Activated CD4-positive, alpha-beta T cell treated with anti-CD3 and anti-CD28 coated beads, Interleukin-2, amount 50 U/mL, for 16 hours (primary cell): ENCODE data around the gene DNAJC25.
"Not testable (repeated sequence)": the region's sequence is repeated elsewhere in the genome, so short reads cannot be mapped to it uniquely, and the experiment has no call there.

Source experiments
- DNase-seq: peaks from one replicate; pipeline ENCODE4 v3.0.0-alpha.2; 2020

Gene DNAJC25

DNA sequence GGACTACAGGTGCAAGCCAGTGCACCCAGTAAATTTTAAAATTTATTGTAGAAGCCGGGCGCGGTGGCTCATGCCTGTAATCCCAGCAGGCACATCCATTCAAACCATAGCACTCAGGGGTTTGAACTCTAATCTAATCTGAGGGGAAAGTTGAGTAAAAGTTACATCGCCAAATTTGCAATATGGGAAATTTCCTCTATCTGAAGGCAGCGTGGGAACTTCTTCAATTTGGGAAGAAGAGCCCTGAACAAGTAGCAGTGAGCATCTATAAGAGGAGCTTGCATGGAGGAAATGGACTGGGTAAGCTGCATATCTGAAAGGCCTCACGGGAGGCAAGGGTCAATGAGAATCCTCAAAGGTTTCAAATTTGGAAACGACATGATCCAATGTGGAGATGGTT is 2.7 kb upstream of the DNAJC25 start:
- no peak for DNase-seq

DNA sequence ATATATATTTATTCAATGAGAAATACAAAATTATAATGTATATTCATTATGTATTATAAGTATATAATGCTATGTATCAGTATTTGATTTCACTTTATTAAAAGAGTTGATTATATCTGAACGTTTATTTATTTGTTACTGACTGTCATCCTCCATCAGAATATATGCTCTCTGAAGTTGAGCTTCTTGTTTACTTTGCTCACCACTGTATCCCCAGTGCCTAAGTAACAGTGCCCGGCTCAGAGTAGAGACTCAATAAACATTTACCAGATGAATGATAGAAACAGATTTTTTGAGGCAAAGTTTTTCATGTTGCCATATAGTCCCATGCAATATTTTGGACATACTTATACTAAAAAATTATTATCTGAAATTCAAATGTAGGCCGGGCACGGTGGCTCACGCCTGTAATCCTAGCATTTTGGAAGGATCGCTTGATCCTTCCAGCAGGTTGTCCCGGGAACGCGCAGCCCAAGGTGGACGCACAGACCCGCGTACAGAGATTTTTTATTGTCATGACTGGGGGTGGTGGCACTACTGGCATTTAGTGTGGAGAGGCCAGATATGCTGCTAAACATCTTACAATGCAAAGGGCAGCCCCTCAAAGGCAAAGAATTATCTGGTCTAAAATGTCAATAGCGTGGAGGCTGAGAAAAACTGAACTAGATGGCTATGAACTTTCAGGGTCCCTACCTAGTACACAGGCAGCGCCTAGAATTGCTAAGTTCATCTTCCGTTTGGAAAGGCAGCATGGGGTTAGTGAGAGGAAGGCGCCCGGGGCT is 761 bp upstream of the DNAJC25 start:
- DNase-seq = no peak

DNA sequence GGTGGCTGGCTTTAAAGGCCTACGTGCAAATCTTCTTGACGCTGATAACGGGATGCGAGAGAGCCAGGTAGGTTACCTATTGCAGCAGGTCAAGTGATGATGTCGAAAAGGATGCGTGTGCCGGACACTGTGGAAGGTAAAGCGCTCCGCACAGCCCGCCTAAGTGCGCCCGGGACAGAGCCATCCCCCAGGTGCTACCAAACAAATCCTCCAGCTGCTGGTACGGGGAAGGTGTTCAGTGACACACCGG is 245 bp upstream of the DNAJC25 start:
- DNase-seq = no peak

DNA sequence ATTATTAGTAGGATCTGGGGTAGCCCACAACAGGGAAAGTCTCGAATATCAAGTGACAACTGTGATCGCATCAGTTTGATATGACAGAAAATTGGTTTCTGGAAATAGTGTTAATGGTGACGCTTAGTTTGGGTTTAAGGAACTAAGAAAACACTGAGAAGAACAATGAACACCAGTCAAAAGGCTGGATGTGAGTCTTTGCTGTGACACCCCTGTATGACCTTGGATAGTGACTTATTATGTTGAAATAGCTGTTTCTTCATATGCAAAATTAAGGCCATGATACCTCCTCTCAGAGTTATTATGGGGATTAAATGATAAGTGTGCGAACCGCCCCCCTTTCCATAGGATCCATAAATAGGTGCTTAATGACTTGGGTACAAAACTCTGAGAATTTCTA is 926 bp downstream of the DNAJC25 start:
- no peak for DNase-seq

DNA sequence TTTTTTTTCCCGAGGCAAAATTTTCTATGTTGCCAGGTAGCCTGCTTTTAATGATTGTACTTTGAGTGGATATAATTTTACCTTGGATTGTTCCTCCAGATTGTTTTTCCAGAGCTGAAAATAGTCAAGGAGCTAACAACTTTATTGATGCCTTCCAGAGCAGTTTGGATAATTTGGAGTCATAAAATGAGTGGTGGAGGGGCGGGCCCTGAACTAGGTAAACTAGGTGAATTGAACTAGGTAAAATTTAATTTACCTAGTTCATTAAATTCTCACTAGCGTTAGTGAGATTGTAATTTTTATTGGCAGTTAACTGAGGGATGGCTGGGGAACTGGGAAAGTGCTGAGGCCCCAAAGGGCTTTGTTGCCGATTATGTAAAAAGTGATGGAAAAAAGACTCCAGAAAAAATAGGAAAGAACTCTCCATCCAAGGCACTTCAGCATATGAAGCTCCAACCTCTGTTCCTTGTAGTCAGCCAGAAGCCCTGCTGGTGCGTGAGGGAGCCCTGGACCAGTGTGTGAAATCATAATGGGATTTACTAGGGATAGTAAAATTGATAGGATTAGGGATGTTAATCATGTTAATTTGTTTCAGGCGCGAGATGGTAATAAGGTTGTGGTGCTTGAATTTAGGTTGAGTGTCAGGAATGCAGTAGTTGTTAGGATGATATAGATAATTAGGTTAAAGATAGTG is 1.7 kb downstream of the DNAJC25 start:
- no peak for DNase-seq

DNA sequence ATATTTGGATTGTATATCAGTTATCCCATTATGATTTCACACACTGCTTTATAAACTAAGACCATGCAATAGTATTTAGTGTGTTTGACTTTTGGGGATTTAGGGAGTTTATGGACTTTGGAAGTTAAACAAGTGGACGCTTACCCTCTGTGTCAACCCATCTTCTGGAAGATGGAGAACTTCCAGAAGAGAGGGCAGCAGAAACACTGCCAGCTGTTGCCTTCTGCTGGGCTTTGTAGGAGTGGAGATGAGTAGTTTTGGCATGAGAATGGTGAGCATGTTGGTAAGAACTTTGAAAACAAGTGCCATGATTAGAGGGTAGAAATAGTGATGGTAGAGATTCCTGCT is 2.2 kb downstream of the DNAJC25 start:
- no peak for DNase-seq

DNA sequence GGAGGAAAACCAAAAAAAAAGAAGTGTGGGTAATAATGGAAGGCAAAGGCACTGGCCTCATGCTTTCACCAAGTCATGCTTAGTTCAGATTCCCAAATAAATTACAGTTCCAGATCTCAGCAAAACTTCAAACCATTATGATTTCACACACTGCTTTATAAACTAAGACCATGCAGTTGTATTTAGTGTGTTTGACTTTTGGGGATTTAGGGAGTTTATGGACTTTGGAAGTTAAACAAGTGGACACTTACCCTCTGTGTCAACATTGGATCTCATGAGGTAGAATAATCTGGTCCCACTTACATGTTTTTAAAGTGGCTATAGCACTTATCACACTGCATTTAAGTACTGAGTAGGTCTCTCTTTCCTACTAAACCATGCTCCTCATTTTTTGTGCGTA is 3.7 kb downstream of the DNAJC25 start:
- DNase-seq = no peak

DNA sequence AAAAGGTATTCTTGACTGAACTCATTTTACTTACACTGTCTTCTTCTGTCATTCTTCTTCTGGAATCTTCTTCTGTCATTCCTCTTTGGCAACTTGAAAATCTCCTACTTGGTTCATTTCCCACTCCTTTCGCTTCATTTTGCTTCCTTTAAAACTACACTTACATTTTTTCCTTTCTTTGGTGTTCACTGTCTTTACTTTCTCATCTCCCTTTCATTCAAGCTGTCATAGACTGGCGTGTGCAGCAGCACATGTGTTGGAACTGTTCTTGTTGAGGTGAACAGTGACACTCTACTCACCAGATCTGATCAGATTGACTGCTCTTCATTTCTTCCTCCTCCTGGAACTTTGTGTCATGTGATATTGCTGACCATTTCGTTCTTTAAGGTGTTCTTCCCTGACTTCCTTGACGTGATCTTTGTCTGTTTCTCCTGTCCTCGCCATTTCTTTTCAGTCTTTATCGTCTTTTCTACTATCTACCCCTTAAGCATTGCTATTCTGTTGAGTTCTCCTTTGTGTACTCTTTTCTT is 6.4 kb downstream of the DNAJC25 start:
- no peak for DNase-seq

DNA sequence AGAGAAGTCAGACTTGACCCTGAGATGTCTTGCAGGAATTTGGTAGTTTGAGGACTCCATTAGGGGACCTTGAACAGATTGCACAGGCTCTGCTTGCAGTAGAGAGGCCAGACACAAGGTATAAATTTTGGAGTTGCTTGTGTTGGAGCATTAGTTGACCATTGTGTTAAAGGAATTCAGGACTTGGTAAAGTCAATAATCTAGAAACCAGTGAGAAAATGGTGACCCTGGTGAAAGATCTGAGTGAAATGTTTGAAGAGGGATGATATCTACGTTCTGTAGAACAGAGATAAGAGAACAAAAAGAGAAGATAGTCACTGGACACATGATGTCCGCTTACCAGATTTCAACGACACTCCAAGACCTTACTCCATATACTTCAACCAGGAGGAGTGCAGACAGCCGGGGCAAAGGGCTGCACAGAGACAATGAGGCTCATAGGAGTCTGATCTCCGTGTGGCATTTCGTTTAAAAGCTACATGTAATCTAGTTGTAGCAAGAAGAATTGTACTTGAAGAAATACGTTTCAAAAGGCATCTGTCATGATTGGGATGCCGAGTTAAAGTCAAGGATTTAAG is 13.2 kb downstream of the DNAJC25 start:
- no peak for DNase-seq

DNA sequence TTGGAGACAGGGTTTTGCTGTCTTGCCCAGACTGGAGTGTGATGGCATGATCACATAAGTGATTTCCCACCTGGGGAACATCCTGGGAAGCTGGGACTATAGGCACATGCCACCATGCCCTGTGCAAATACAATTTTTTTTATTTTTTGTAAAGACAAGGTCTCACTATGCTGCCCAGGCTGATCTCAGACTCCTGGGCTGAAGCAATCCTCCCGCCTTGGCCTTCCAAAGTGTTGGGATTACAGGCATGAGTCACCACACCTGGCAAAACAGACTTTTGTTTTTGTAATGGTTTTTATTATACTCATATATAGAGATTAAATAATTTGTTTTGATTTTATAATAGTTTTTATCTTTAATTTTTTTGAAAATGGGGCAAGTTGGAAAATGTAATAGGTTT is 14.7 kb downstream of the DNAJC25 start:
- no peak for DNase-seq

DNA sequence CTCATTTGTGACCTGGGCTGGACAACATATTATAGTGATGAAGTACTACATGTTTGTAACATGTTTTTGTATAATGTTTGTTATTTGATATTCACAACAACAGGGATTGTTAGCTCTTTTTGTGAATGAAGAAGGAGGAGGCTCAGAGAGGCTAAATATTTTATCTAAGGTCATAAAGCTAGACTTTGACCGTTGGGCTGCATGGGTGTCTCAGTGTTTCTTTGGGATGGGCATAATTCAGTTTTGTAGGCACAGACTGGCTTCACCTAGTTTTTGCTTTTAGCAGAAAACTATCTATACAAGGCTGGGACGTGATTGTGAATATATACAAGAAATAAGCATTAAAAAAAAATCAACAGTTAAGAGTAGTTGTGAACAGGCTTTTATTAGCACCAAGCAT is 15.3 kb downstream of the DNAJC25 start:
- DNase-seq = no peak

DNA sequence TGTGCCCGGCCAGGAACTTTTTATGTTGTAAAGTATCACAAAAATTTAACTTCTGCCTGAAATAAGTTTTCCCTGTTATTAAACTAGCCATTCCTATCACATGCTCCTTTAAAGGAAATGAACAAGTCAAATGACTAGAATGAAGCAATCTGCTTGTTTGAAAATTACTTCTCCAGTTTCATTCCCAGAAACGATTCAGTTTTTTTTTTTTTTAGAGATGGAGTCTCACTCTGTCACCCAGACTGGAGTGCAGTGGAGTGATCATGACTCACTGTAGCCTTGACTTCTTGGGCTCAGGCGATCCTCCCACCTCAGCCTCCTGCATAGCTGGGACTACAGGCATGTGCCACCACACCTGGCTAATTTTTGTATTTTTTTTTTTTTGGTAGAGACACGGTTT is 16.9 kb downstream of the DNAJC25 start:
- no peak for DNase-seq

DNA sequence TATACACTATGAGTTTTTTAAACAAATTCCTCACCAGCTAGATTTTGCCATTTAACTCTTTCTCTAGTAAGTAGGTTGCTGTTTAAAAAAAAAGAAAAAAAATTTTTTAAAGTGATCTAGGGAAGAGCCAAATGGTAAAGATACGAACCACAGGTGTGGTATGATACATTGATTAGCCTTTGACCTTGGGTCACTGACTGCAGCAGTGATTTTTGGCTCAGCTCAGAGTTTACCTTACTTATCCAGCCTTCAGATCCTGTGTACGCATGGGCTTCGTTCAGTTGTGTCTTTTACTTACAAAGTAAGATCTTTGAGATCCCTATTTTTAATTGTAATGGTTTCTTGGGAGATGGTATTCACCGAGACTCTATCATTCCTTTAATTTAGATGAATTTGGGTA is 17.9 kb downstream of the DNAJC25 start:
- no peak for DNase-seq

DNA sequence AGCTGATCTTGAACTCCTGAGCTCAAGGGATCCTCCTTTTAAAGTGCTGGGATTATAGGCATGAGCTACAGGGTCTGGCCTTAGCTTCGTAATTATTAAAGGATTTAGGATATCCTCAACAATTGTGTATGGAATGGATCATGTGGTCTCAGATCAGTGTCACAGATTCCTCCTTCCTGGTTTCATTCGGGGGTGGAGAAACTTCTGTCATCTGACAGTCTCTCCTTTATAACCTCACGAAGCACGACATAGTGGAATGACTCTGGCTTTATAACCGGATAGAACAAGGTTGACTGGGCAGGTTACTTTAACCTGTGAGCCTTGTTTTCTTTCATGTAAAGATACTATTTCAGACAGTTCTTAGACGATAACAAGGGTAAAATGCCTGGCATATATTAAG is 25.9 kb downstream of the DNAJC25 start:
- DNase-seq = no peak

DNA sequence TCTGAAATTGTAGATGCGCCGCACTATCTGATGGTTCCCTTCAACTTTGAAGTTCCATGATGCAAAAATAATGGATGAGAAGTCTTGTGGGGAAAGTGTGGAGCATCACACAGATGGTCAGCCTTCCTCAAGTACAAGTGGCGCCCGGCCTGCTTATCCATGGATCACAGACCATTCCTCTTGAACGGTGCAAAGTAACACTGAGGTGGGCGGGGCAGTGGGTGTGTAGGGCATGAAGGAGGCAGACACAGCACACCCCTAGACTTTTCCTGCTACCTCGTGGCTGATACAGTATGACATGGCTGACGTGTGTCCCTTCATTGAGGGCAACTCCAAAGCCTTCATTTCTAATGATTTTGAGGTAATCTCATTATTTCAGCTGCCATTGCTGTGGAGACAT is 27.8 kb downstream of the DNAJC25 start:
- no peak for DNase-seq

DNA sequence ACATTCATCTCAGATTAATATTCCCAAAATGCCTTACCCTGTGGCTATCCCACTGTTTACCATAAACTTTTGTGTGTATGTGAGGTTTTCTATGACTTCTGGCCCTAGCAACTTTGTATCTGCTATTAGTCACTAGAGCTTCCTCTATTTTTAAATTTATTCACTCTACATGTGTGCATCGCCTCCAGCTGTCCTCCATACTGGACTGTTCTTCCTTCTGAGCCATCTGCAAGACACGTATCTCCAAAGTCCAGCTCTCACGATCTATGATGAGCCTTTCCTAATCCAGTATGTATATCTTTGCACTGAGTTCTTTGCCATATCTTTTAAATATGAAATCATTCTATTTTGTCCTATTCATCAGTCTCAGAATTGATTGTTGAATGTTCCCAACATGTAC is 28.6 kb downstream of the DNAJC25 start:
- no peak for DNase-seq

DNA sequence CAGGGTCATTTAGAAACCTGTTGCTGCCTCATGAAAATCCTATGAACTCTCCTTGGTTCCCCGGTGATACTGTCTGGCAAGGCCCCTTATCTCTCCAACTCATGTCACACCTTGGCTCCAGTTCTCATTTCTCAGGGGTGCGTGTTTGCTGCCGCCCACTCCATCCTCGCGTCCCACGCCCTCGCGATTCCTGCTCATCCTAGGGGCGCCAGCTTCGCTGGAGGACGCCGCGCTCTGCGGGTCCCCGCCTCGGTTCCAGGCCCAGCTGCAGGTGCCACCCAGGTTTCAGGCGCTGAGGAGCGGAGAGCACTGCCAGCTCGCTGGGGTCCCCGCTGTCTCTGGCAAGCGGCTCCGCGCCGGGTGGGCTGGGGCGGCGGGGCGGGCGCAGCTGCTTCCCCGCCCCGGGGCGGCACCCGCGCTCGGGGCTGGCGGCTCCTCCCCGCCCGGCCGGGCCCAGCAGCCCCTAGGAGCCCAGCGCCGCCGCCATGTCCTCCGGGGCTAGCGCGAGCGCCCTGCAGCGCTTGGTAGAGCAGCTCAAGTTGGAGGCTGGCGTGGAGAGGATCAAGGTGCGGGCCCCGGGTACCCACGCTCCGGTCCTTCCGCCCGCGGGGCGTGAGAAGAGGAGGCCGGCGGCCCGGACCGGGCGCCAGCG is 30.1 kb downstream of the DNAJC25 start, which contains the start of gene GNG10:
TSS of gene GNG10 (plus strand) at position 456 of the 652 bp plus-strand sequence. CDS start at position 486, 30 bp downstream.
- DNase-seq = peak; percentile 62

DNA sequence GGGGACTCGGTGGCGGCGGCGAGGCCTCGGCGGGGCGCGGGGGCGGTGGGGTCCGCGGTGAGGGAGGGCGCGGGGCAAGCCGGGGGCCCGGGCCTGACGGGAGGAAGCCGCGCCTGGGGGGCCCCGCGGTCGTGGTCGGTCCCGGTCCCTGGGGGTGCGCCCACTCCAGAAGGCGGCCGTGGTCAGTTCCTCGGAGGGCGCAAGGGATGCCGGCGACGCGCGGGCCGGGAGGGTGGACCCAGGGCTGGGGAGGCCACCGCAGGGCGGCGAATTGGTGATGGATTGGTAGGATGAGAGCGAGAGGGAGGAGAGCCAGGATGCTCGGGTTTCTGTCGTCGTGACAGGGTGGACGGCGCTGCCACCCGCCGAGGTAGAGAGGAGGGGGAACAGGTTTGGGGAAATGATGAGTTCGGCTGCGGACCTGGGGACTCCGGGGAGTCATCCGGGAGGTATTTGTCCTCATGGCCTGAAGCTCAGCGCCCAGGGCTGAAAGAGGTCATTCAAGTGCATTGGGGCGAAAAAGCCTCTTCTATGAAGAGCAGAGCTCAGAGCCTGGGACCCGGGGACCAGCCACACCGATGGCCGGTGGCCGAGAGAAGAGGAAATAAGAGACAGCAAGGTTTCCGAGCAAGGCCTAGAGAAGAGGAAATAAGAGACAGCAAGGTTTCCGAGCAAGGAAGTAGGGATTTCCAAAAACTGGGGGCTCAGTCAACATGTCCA is 30.8 kb downstream of the DNAJC25 start:
- peak; percentile 31 for DNase-seq

DNA sequence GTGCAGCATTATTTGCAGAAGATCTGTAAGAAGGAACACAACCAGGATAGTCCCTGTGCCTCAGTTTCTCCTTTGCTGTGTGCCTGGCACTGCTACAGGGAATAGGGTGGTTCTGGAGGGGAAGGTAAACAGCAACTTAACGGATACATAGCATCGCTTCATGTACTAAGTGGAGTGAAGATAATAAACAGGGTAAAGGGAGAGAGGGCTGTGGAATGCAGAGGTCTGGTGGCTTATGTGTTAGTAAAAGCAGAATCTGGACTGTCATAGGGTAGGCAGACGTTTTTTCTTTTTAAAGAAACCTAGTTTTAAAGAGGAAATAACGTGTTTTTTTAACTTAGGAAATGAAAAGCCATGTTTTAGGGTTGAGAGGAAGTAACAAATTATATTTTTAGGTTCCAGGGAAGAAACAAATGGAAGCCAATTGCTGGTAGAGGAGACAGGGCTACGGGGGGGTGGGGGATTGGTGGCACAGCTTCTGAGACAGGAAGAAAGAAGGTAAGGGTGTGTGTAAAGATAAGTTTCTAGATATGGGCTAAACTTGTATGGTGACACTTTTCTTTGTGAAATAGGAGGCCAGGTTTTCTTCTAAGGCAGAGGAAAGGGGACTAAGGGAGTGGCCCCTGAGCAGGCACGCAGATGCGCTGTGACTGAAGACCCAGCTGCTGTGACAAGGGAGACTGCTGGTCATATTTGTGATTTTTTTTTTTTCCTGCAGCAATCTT is 31.6 kb downstream of the DNAJC25 start:
- DNase-seq = peak; percentile 6

DNA sequence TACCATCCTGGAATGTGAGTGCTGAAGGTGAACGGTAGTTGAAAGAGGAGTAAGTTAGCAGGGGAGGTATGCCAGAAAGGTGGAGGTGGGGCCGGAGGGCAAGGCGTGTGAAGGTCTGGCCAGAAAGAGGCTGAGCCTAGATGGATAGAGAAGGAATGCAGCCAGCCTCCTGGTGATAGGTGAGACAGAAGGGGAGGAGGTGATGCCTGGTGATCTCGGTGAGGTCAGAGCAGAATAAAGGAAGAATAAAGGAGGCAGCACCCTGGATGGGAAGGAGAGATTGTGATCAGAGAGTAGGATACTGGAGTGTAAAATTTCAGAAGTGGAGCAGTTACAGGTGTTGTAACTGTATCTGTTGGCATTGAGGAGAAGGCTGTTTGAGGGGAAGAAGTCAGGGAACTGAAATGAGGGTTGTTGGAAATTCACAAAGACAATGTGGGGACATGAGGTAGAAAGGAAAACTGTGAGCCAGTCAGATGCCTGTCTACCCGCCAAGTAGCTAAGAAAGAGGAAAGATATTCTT is 32.2 kb downstream of the DNAJC25 start:
- DNase-seq = no peak

DNA sequence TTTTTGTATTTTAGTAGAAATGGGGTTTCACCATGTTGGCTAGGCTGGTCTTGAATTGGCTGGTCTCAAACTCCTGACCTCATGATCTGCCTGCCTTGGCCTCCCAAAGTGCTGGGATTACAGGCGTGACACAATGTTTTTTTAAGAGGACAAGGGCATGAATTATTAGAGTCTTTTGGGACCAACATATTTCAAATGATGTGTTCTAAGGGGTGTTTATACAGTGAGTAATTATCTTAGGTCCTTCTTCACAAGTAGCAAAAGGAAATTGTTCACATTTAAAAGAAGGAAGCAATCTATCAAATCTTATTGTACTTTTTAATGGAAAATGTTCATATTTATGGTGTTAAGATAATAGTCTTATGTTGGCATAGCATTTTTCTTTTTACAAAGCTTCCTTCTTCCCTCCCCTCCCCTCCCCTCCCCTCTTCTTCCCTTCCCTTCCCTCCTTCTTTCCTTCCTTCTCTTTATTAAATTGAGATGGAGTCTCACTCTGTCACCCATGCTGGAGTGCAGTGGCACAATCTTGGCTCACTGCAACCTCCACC is 37.0 kb downstream of the DNAJC25 start:
- DNase-seq = no peak

DNA sequence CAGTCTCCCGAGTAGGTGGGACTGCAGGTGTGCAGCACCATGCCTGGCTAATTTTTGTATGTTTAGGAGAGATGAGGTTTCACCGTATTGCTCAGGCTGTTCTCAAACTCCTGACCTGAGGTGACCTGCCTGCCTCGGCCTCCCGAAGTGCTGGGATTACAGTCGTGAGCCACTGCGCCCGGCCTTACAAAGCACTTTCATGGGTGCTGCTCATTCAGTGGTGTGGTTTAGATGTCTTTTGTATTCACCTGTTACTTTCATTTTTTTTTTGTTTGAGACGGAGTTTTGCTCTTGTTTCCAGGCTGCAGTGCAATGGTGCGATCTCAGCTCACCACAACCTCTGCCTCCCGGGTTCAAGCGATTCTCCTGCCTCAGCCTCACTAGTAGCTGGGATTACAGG is 37.5 kb downstream of the DNAJC25 start:
- DNase-seq = not testable (repeated sequence)
